Daoy (cell line): ENCODE measurements around the gene GJA5. TPM values are rescaled to one million over a fixed set of nuclear protein-coding genes. Genes with fewer than 3 reads are reported as not detected.
A peak's percentile ranks its signal among the peaks of the same experiment; 100 is the strongest.

Experiments used
- DNase-seq: peaks from one replicate; pipeline ENCODE4 v3.0.0-alpha.2; 2015; ENCODE audit warnings: low read depth
- total RNA-seq: library from RNA; depleted of rRNA; stranded (reverse); fragments of >200 nt; shearing (Covaris generic); gene quantifications from 2 replicates; pipeline ENCODE4 v1.2.3, GENCODE V29; 2014; rRNA removed

Gene GJA5
- total RNA-seq, 1 experiment from 2014 or later, result not detected

DNA sequence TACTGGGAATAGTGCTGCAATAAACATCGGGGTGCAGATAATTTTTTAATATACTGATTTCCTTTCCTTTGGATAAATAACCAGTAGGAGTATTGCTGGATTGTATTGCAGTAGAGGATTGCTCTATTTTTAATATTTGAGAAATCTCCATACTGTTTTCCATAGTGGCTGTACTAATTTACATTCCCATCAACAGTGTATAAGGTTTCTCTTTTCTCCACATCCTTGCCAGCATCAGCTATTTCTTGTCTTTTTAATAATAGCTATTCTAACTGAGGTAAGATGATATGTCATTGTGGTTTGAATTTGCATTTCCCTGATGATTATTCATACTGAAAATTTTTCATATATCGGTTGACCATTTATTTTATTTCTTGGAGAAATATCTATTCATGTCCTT lies 31.1 kb downstream of the GJA5 start:
- no peak for DNase-seq

GRCh38 chr1:147726168-147726567 lies 34.2 kb downstream of the GJA5 start:
- DNase-seq, result no peak

DNA sequence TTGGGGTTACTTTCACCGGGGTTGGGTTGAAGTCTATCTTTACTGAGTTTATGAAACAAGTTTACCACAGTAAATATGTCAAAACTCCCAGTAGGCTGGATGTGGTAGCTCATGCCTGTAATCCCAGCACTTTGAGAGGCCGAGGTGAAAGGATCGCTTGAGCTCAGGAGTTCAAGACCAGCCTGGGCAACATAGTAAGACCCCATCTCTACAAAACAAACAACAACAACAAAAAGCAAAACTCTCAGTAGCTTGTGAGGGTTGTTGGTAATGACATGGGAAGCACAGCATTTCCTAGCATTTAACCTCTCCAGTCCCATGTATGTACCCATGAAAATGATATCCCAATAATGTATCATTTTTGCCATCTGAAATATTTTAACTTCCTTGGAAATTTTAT lies 34.7 kb downstream of the GJA5 start:
- no peak for DNase-seq

DNA sequence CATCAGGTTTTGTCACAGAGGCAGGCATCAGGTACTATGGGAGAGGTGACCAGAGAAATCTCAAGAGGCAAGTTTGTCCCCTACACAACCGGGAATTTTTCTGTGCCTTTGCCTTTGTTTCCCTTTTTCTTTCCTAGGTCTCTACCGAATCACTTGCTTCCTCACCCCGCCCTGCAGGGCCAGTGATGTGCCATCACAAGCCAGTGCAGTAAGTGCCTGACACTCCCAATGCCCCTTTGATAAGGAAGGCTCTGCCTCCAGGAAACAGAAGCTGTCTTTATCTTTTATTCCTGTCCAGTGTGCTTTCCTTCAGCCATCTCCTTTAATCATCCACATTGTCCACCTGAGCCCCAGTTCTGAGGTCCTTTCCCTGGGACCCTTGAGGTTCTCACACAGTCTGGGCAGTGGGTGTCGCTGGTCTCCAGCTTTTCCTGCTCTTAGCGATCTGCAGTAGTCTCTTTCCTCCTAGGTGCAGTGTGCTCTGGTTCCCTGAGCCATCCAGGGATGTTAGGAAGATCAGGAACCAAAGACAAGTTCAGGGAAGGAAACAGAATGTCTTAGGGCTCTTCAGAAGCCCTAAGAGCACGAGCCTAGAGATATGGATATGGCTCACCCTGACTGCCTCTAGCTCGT lies 36.6 kb downstream of the GJA5 start:
- DNase-seq, result peak; percentile 36

DNA sequence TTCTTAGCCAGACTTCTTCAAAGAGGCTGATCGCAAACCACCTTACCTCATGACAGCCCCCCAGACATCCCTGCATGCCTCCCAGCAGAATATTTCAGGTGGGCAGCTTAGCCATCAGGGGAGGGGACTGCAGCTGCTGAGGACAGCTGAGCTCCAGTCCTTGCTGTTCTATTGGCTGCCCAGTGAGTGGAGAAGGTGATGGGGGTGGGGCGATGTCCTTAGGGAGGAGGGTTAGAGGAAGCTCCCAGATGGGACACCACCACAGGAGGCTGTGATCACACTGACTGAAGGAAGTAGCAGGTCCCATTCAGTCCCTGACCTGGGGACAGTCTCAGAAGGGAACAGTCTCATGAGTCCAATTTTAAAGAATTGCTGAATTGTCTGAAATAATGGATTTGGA lies 38.3 kb downstream of the GJA5 start:
- no peak for DNase-seq

GRCh38 chr1:147721716-147722115 lies 38.7 kb downstream of the GJA5 start:
- no peak for DNase-seq

DNA sequence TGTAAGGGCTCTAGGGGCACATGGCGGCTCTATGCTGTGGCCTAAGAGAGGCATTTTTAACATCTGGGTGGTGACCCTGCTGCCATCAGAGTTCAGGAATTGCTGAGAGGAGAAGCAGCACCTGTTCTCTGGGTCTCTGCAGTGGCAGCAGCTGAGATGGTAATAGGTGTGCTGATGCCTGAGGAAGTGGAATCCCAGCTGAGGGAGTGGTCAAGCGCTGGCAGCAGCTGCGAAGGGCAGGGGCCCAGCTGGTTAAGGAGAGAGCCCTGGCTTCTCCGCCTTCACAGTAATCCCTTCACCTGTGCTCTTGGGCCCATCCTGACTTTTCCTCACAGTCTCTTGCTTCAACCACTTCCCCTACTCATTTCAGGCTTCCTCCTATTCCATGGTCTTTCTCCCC lies 39.8 kb downstream of the GJA5 start:
- DNase-seq, result no peak

DNA sequence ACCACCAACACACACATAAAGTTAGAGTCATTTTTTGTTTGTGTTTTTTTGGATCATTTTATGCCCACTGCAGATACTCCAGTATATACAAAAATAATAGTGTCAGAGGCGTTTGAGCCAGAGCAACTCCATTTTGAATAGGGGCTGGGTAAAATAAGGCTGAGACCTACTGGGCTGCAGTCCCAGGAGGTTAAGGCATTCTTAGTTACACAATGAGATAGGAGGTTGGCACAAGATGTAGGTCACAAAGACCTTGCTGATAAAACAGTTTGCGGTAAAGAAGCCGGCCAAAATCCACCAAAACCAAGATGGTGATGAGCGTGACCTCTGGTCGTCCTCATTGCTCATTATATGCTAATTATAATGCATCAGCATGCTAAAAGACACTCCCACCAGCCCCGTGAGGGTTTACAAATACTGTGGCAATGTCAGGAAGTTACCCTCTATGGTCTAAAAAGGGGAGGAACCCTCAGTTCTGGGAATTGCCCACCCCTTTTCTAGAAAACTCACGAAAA lies 40.6 kb downstream of the GJA5 start:
- DNase-seq, result no peak

GRCh38 chr1:147719029-147719698 lies 41.2 kb downstream of the GJA5 start:
- no peak for DNase-seq

DNA sequence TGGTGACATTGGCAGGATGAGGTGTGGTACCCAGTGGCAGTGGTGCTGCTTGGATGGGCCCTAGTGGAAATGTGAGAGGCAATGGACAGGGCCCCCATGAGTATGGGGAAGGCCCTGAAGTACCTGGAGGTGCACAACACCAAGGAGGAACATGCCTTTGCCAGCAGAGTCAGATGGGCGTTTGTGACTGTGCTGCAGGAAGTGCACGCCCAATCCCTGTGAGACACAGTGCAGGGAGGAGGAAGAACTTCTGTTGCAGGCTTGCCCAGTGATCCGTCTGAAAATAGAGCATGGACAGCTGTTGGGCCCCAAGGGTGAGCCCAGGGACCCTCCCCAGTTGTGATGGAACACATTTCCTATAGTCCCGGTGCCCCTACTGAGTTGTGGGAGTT lies 42.7 kb downstream of the GJA5 start:
- DNase-seq, result no peak

- DNase-seq, result peak; percentile 60
These were observed 43.2 kb downstream of the GJA5 start for GRCh38 chr1:147717051-147717705.

GRCh38 chr1:147712605-147713004 lies 47.8 kb downstream of the GJA5 start:
- DNase-seq, result no peak

Other genes starting within 250 kb of the GJA5 start
- 5.6 and 19.2 TPM in 2 replicates for gene BCL9, start 219.1 kb downstream of the GJA5 start, total RNA-seq
- gene ACP6, start 90.1 kb downstream of the GJA5 start, total RNA-seq, result 4.5 and 6.9 TPM in 2 replicates
- not detected in 2 replicates for gene GJA8, start 142.2 kb upstream of the GJA5 start, total RNA-seq
- gene GPR89B, start 167.8 kb upstream of the GJA5 start, total RNA-seq, result 19.4 and 19.9 TPM in 2 replicates